GM19238 (cell line): Measurements from ENCODE around the gene PLPP4.

Source experiments
- DNase-seq: peaks from one replicate; pipeline ENCODE4 v3.0.0; 2011; ENCODE audit warnings: low spot score; ENCODE audit not compliant: insufficient read length

The PLPP4 gene

DNA sequence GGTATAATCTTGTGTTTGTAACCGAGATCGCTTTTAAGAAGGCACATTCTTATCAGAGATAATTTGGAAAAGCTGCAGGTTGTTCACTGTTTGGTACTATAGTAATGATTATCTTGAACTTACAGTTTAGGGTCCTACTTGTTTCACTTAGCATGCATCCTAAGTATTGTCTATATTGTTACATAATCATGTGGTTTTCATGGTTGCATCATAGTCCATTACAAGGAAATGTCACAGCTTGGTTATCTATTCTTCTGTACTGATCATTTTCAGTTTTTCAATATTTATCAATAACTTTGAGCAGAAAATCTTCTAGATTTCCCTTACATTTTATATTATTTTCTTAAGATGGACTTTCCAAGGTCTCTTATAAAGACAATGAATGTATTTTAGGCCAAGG, 116.3 kb downstream of the PLPP4 start:
- DNase-seq: no peak

DNA sequence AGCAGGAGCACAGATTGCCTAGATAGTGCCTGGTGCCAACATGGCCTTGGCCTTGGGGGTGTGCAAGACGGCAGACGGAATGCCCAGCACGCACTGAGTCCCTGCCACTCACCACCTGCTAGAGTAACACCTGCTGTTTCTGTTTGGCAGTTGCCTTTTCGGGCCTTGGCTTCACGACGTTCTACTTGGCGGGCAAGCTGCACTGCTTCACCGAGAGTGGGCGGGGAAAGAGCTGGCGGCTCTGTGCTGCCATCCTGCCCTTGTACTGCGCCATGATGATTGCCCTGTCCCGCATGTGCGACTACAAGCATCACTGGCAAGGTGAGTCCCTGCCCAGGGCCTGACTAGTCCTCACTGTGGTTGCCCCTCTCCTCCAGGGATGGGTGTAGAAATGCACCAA, 118.0 kb downstream of the PLPP4 start:
- DNase-seq: no peak

DNA sequence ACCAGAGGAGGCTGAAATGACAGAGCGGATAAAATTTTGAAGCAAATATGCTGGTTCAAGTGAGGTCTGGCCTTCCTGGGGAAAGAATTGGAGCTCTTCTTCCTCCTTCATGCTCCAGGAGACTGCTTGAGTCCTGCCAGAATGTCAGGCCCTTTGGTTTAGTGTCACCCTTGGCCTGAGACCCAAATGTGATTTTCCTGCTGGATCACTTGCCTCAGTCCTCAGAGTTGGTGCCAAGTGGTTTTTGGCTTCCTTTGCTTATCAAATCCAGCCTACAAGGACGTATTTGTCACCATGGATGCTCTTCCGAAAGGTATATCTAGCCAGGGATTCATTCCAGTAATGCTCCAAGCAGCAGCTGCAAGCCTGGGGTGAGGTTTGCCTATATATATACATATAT, 118.4 kb downstream of the PLPP4 start:
- DNase-seq: no peak

DNA sequence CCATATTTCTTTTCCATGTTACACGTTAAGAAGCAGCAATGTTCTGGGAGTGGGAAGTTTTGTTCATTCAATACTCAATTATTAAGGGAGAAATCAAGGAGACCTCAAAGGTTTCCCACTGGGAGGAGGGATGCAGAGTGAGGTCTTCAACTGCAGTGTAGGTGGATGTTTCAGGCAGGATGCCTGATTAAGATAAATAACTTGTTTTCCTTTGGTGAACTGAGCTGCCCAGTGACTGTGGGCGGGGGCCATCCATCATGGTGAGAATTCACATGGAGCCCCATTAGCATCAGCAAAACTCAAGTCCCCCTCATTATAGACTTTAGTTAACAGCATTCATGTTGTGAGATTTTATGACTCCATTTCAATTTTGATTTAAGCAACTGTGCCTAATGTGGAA, 121.1 kb downstream of the PLPP4 start:
- no peak for DNase-seq

DNA sequence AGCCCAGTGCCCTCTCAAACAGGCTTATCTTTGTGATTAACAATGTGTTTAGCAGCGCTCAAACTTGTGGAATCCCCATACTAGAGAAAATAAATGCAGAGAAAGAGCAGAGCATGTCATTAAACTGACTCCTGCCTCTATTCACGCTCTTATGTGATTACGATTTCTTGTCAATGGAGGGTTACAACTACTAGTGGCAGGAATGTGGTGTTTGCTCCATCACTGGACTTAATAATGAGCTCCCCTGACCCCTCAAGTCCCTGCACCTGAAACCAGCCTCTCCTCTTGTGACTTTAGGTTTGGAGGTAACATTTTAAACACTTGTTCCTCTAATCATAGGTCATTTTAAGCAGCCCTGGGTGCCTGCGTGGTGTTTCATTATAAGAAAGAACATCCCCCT, 121.9 kb downstream of the PLPP4 start:
- no peak for DNase-seq

DNA sequence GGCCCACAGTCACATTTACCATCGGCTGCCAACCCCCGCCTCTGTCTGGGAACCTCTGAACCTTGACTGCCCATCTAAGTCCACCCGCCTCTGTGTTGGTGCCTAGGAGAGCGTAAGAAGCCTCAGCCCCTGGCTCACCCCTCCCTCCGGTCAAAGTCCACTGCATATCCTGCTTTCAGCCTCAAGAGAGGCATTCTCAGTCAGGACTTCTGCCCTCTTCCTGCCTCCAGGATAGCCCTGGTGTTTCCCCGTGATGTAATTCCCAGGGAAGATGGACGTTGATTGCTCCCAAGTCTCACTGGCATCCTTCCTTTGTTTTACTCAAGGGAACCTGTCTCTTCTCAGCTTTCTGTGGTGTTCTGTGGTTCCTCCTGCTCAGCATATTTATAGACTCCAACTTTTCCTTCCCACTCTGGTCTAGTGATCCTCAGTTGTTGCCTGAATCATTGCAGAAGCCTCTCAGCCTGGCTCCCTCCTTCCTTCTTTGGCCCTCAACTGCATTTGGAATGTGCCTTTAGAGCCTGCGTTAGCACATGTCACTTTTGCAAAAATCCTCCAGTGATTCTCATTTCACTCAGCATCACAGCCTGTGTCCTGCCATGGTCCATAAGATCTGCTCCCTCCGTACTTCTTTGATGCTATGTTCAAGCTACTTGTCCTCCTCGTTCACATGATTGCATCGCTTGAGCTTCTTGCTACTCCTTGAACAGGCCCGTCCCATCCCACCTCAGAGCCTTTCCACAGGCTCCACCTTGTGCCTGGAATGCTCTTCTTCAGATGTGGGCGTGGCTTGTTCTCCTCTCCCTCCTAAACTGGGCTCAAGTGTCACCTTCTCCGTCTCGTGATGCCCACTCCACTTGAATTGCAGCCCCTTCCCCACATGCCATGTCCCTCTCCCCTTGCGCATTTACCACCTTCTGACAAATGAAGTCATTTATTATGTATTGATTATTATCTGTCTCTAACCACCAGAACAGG, 124.2 kb downstream of the PLPP4 start:
- no peak for DNase-seq

DNA sequence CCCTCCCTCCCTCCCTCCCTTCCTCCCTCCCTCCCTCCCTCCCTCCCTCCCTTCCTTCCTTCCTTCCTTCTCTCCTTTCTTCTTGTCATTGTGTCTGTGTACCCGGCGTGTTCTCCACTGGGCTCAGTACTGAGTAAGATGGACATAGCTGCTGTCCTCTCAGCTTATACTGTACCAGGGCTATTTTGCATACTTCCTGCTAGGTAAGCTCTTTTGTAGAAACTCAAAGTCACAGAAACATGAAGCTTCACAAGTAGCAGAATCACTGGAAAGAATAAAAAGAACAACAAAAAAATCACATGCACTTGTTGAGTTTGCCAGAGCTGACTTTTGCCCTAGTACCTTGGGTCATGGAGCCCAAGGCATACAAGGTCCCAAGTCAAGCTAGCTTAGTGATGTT, 125.7 kb downstream of the PLPP4 start:
- no peak for DNase-seq

DNA sequence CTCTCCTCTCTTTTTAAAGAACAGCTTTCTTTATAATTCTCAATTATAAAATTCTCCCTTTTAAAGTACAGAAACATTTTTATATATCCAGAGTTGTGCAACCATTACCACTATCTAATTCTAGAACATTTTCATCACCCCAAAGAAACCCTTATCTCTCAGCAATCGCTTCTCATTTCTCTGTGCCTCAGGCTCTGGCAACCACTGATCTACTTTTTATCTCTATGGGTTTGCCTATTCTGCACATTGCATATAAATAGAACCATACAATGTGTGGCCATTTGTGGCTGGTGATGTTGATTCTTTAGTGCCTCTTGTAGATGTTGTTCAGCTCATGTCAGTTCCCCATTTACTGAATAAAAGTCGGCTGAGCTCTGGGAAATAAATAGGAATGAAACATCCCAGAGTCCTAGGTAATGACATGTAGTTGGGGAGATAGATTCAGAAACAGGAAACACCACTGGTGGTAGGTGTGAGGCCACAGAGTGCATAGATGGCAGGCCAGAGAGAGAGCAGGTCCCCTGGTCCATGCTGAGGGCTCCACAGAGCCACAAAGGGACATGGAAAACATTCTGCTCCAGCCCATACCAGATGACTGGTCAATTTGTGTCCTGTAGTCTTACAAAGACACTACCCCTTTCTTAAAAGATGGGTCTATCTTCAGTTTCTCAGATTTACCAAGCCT, 126.5 kb downstream of the PLPP4 start:
- no peak for DNase-seq

DNA sequence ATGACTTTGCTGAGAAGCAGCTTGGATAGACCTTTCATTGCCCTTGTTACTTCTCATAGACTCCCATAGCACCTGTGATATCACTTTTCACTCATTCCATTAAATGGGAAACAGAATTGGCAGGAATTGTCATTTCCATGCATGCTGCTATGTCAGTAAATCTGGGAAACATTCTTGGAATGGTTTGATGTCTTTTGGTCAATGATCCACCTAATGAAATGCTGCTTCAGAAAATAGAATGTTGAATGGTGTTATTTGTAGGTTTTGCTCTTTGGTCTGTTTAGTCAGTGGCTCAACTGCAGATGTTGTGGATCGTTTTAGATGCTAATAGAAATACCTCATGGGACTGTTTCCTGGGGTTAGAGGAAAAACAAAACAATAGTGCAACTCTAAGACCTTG, 127.8 kb downstream of the PLPP4 start:
- no peak for DNase-seq

DNA sequence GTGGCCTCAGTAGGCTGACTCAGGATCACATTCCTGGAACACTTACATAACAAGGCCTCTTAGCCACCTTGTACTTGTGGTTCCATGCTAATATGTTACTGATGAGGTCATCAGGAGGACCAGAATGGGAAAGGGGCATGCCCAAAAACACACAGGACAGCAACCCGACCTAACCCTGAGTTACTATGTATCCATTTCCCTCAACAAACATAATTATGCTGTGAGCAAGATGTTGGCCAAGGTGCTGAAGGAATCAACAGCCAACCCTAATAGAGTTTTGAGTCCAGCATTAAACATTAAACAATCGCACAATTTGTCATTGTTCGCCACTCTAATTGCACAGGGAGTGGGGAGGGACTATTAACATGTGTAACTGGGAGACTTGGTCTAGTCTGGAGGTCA, 129.4 kb downstream of the PLPP4 start:
- no peak for DNase-seq

DNA sequence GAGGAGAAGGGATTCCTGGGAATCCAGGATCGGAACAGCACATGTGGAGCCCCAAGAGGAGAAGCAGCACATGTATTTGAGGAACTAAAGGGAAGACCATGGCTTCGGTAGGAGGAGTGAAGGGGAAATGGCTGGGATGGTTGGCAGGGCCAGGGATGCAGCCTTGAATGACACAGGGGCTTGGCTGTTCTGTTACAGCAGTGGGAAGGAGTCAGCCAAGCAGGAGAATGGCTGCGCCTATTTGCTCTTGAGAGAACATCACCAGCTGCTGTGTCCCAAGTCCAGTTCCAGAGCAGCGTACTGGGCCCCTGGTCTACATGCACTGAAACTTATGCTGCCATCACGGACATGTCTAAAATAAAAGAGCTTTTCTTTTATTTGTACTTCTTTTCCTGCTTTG, 130.0 kb downstream of the PLPP4 start:
- no peak for DNase-seq

DNA sequence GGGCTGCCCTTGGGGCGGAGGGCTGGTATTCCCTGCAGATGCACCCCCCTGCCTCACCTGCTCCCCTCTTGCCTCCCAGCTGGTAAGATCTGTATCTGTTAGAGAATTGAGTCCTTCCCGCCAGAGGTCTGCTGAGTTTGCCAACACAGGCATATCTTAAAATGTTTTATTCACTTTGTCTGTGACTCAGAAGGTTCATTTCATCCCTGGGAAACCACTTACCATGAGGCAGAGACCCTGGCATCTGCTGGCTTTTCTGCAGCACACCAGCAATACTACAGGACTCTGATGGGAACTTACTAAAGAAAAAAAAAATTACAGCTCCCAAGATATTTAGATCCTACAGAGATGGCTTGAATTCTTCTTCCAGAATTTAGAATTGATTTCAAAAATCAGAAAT, 131.3 kb downstream of the PLPP4 start:
- no peak for DNase-seq

DNA sequence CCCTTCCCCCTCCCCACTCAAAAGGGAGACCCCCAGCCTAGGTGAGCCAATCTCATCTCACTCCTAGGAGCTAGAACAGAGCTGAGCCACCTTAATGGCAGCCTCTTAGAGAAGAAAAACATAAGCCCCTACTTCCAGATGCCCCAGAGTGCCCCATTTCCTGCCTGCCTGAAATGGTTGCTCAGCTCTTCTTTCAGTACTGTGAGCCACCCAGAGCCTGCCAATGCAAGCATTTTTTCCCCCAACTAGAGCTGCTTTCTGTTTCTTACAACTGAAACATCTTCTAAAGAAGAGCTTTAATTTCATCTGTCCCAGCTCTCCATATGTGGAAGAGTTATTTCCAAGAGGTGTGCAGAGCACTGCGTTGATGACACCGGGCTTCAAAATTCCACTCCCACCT, 136.7 kb downstream of the PLPP4 start:
- no peak for DNase-seq

DNA sequence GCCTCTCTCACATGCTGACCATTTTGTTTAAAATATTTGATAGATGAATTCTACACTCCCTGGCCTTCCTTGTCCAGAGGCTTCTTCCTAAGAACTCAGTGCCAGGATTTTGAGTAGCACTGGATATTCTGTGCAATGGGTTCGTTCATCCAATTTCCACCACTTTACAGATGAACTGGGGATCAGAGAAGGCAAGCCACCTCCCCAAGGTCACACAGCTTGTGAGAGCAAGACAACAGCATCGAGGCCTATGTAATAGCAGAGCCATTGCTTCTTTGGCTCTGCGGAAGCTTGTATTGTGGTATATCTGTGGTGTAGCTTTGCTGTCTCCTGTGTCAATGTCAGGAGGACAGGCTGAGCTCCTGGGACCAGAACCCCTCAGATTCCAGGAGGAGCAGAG, 140.9 kb downstream of the PLPP4 start:
- no peak for DNase-seq

DNA sequence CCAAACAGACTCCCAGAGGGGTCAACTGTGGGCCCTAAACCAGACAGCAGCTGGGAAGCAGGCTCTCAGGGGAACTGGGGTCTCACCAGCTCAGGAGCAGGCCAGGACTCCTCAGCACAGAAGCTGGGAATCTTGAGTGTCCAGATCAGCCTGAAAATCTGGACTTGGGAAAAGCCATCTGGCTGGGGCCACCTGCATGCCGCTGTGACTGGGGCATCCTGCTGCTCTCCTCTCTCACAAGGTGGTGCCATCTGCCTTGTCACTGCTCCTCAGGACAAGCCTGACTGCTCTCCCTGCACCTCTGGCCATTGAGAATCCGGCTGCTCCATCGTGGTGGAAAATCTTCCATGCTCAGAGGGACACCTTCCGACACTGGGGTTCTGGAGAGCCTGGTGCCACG, 141.4 kb downstream of the PLPP4 start:
- no peak for DNase-seq

DNA sequence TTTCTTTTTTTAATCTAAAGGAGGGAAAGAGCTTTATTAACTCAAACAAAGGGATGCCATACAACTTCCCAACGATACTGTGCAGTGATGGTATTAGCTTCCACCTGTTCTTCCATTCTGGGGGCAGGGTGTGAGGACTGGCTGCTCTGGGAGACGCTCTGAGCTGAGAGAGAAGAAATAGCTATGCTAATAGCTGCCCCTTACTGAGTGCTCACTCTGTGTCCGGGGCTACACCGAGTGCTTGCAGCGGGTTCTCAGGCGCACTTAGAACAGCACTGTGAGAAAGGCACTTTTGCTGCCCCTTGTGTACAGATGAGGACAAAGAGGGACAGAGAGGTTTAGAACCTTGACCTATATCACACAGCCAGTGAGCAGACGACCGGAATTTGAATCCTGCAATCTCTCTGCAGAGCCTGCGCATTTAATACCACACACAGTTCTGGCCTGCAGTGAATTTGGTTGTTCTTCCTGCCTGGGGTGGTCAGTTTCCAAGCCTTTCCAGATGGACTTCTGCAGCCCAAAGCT, 142.2 kb downstream of the PLPP4 start:
- no peak for DNase-seq

DNA sequence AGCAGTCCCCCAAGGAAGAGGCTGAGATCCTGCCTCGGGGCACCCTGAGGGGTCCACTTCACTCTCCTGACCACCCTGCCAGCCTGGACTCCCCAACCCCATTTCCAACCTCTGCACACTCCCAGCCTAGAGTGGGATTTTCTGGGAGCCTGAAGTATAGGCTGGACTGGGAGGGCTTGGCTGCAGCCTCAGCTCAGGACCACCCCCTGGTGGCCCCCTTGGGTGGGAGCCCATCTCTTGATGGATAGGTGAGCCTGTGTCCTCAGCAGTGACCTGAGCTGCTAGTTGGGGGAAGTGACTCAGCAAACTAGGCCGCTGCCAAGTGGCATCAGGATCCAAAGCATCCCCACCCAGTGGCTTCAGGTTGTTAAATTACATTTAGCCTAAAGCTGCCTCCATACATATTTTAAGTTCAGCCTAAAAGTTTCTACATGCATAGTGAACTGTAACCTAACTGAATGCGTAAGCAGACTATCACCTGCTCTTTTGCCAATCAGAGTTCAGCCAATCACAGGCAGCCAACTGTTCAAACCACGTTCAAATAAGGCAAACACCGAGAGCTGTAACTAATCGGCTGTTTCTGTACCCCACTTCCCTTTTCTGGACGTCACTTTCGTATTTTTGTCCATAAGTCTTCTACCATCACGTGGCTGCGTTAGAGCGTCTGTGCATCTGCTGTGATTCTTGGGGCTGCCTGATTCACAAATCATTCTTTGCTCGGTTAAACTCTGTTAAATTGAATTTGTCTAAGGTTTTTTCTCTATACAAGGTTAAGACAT, 144.0 kb downstream of the PLPP4 start:
- no peak for DNase-seq

DNA sequence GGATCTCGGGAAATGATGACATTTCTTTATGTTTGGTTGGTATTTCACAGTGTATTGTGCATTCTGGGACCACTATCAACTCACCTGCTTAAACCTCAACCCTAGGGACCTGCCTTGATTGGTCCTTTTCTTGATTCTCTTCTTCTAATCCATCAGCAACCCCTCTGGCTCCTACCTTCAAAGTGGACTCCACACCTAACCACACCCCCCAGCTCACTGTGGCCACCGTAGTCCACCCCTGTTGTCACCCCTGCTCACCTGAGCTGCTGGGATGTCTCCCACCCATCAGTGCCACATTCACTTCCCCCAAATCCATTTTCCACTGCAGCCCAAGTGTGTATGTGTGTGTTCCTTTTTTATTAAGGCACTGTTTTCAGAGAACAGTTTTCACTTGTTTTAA, 145.0 kb downstream of the PLPP4 start:
- no peak for DNase-seq

DNA sequence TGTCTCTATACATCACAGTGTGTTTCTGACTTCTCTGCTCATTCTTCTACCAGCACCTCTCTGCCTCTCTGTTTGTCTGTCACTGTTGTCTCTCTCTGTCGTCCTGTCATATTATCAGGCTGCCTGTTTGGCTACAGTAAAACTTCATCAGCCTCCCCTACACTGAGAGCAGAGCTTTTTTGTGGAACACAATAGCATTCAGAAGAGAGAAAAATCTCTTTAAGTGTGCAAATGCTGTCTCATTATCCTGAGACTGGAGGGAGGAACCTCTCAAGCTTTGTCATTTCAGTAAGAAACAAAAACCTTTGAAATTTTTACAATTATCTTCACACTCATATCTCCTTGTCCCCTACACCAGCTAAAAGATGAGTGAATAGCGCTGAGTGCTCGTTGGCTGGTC, 148.4 kb downstream of the PLPP4 start:
- DNase-seq: no peak

DNA sequence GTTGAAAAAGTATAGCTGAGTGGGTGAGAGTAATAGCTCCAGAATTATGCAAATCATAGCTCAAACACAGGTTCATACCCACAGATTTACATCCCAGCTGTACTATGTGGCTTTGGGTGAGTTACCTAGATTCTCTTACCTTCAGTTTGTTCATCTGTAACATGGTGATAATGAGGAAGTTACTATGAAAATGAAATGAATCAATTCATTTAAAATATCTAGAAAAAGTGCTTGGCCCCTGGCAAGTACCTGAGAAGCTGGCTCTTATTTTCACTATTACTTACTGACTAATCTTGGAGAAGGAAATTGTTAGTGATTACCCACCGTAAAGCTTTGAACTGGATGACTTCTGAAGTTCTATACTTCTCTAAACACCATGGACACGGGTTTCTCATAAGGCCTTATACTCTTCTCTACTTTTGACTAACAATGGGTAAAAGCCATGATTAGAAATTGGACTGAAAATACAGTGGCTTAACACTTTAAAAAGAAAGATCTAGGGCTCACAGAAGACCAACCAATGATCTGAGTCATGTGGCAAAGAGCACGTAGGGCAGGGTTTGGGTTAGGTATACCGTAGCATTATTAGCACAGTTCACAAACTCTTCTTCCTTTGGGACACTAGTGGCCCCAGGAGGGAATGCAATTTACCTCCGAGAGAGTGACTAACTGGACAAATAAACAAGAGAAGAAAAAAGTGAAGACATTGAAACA, 149.2 kb downstream of the PLPP4 start:
- DNase-seq: peak; percentile 16

DNA sequence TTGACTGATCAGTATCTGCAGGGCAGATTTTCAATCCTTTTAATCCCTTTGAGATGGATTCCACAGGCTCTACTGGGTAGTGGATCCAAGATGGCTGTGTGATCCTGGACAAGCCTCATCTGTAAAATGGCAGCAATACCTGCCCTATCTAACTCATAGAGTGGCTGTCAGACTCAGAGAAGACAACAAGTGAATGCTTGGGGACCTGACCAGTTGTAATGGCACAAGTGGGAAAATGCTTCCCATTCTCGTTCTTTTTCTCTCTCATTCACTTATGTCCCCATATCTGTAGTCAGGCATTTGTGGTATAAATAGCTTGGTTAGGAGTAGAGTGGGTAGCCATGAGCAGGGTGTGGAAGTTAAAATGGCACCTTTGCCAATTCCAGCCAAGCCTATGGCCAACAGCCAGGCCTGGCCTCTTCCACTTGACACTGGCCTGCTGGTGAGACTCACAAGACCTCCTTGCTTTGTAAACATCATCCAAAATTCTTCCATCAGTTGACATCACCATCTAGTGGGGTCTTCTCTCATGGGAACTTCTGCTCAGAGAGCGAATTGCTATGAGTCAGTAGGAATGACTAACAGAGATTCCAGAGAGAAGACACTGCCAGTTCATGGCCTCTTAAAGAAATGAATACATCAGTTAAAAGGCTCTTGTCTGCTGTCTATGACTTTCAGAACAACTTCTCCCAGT, 150.1 kb downstream of the PLPP4 start:
- DNase-seq: no peak
